HG02759 (cell line): ENCODE measurements around the gene DAB2IP.

Experiments
- ATAC-seq: cut with Tn5 transposase; IDR thresholded peaks from one replicate; pipeline ENCODE4 v1.9.1; 2021; ENCODE audit warnings: mild to moderate bottlenecking, moderate library complexity; ENCODE audit not compliant: unreplicated experiment

Gene DAB2IP

GRCh38 chr9:121682926-121683515 lies 31.6 kb downstream of the DAB2IP start:
- ATAC-seq = no peak

GRCh38 chr9:121683652-121684051 lies 32.2 kb downstream of the DAB2IP start:
- ATAC-seq = no peak

GRCh38 chr9:121684381-121685145 lies 33.1 kb downstream of the DAB2IP start:
- no peak for ATAC-seq

GRCh38 chr9:121685146-121685794 lies 33.8 kb downstream of the DAB2IP start:
- ATAC-seq = no peak

GRCh38 chr9:121685795-121686377 lies 34.5 kb downstream of the DAB2IP start:
- ATAC-seq = no peak

GRCh38 chr9:121686930-121687541 lies 35.6 kb downstream of the DAB2IP start:
- peak; percentile 63 for ATAC-seq

- ATAC-seq = no peak
Observed at GRCh38 chr9:121688146-121688680, 36.8 kb downstream of the DAB2IP start.

- no peak for ATAC-seq
Observed at GRCh38 chr9:121688681-121689080, 37.2 kb downstream of the DAB2IP start.

GRCh38 chr9:121689461-121690157 lies 38.2 kb downstream of the DAB2IP start:
- no peak for ATAC-seq

- no peak for ATAC-seq
Observed at GRCh38 chr9:121690316-121690715, 38.9 kb downstream of the DAB2IP start.

- ATAC-seq = no peak
Observed at GRCh38 chr9:121690766-121691165, 39.3 kb downstream of the DAB2IP start.

- ATAC-seq = no peak
Observed at GRCh38 chr9:121691890-121692289, 40.5 kb downstream of the DAB2IP start.

- ATAC-seq = no peak
Observed at GRCh38 chr9:121692606-121693387, 41.4 kb downstream of the DAB2IP start.

- no peak for ATAC-seq
Observed at GRCh38 chr9:121693388-121693670, 41.9 kb downstream of the DAB2IP start.

GRCh38 chr9:121694001-121694400 lies 42.6 kb downstream of the DAB2IP start:
- ATAC-seq = no peak

GRCh38 chr9:121694600-121694999 lies 43.2 kb downstream of the DAB2IP start:
- ATAC-seq = no peak

- no peak for ATAC-seq
Observed at GRCh38 chr9:121696930-121697329, 45.5 kb downstream of the DAB2IP start.

- peak; percentile 74 for ATAC-seq
Observed at GRCh38 chr9:121698627-121699570, 47.5 kb downstream of the DAB2IP start.
